ENCODE measurements around the gene CARD6.

DNA sequence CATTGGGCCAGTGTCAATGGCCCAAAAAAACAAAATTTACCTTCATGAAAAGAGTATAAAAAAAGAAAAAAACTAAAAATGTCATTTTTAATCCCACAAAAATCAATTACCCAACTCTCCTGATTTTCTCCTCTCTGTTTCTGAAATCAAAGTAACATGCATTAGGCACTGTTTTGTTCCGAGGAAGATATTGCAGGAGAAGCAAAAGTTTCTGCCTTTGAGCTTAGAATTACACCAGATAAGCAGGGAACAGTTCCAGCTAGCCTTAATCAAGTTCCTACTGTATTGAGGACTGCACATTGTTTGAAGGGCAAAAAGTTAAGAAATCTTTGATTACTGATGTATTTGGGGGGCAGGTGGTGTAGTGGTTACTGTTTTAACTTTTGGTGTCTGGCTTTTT lies 41.9 kb upstream of the CARD6 start:
- no peak for TF ChIP-seq POLR2AphosphoS5 (IDR thresholded peaks at IDR 0.05; ENCODE audit: low read depth, low read length)
- no peak for TF ChIP-seq CTCF (IDR thresholded peaks at IDR 0.05)
- no peak for TF ChIP-seq REST (IDR thresholded peaks at IDR 0.05; ENCODE audit: insufficient read depth in 1 of 2, low read depth in 2 of 2, low read length in 1 of 2)
- TF ChIP-seq TCF7L2 (IDR thresholded peaks at IDR 0.05; ENCODE audit: low read depth, low read length): no peak
- no peak for TF ChIP-seq SIN3A (IDR thresholded peaks at IDR 0.05; ENCODE audit: borderline replicate concordance, insufficient read depth, low read depth, low read length)

All from Panc1 (cell line).